Colon (tissue), 2 donors: ENCODE measurements around the gene PPIA.
"Not testable (repeated sequence)": the region's sequence is repeated elsewhere in the genome, so short reads cannot be mapped to it uniquely, and the experiment has no call there.

Source experiments
- FAIRE-seq: peaks from 2 replicates; lab custom pipeline; 2012; peaks lifted over from hg19 to GRCh38; lab: Jason Lieb, UNC
- donor health status: control.
- donor health status: control.

PPIA gene

GRCh38 chr7:44787762-44788161 lies 8.7 kb upstream of the PPIA start:
- no peak for FAIRE-seq

GRCh38 chr7:44789990-44790389 lies 6.5 kb upstream of the PPIA start:
- no peak for FAIRE-seq

- FAIRE-seq: no peak
Observed at GRCh38 chr7:44791278-44792219, 4.9 kb upstream of the PPIA start.

GRCh38 chr7:44793919-44794318 lies 2.6 kb upstream of the PPIA start:
- no peak for FAIRE-seq

- no peak for FAIRE-seq
Observed at GRCh38 chr7:44794331-44794730, 2.1 kb upstream of the PPIA start.

- no peak for FAIRE-seq
Observed at GRCh38 chr7:44796034-44796503, 412 bp upstream of the PPIA start.

- no peak for FAIRE-seq
Observed at GRCh38 chr7:44797329-44798258, 1.1 kb downstream of the PPIA start.

- no peak for FAIRE-seq
Observed at GRCh38 chr7:44798649-44799305, 2.3 kb downstream of the PPIA start.

- no peak for FAIRE-seq
Observed at GRCh38 chr7:44799939-44800338, 3.5 kb downstream of the PPIA start.

GRCh38 chr7:44801890-44802289 lies 5.4 kb downstream of the PPIA start:
- FAIRE-seq: no peak

GRCh38 chr7:44802418-44803025 lies 6.0 kb downstream of the PPIA start:
- no peak for FAIRE-seq

- FAIRE-seq: not testable (repeated sequence)
Observed at GRCh38 chr7:44803828-44804519, 7.5 kb downstream of the PPIA start.

- FAIRE-seq: no peak
Observed at GRCh38 chr7:44805950-44806349, 9.5 kb downstream of the PPIA start.

GRCh38 chr7:44808914-44809393 lies 12.5 kb downstream of the PPIA start:
- no peak for FAIRE-seq

GRCh38 chr7:44811093-44811492 lies 14.6 kb downstream of the PPIA start:
- no peak for FAIRE-seq

GRCh38 chr7:44811571-44811970 lies 15.1 kb downstream of the PPIA start:
- no peak for FAIRE-seq

GRCh38 chr7:44814919-44815318 lies 18.4 kb downstream of the PPIA start:
- FAIRE-seq: no peak

GRCh38 chr7:44819292-44819691 lies 22.8 kb downstream of the PPIA start:
- FAIRE-seq: no peak

- no peak for FAIRE-seq
Observed at GRCh38 chr7:44823255-44823781, 26.8 kb downstream of the PPIA start.

- FAIRE-seq: no peak
Observed at GRCh38 chr7:44824894-44825526, 28.5 kb downstream of the PPIA start.
